NB4 (cell line): Measurements from ENCODE around the gene SCART1.
"Not testable (repeated sequence)": the region's sequence is repeated elsewhere in the genome, so short reads cannot be mapped to it uniquely, and the experiment has no call there.

Experiments used
- DNase-seq: peaks from one replicate; pipeline ENCODE4 v3.0.0; 2010; ENCODE audit warnings: low read depth
- H3K4me3 ChIP-seq: one replicate; pipeline ENCODE4 v1.5.1; 2011; ENCODE audit warnings: mild to moderate bottlenecking, low read depth, low read length, moderate library complexity
- MYC ChIP-seq: IDR thresholded peaks from 2 replicates; pipeline ENCODE4 v1.6.1; 2011; ENCODE audit warnings: low read depth, low read length
- POLR2A ChIP-seq: IDR thresholded peaks from 2 replicates; pipeline ENCODE4 v1.6.1; 2011; ENCODE audit warnings: mild to moderate bottlenecking; ENCODE audit not compliant: insufficient read length; ENCODE audit errors: extremely low read depth
- TF ChIP-seq, protein P1 (sequence below): IDR thresholded peaks from 2 replicates; pipeline ENCODE4 v1.6.1; 2011; ENCODE audit warnings: low read depth, low read length
- TF ChIP-seq, protein P2 (sequence below): IDR thresholded peaks from one replicate; pipeline ENCODE4 v1.5.1; 2012; ENCODE audit warnings: low read depth, low read length

Gene SCART1

DNA sequence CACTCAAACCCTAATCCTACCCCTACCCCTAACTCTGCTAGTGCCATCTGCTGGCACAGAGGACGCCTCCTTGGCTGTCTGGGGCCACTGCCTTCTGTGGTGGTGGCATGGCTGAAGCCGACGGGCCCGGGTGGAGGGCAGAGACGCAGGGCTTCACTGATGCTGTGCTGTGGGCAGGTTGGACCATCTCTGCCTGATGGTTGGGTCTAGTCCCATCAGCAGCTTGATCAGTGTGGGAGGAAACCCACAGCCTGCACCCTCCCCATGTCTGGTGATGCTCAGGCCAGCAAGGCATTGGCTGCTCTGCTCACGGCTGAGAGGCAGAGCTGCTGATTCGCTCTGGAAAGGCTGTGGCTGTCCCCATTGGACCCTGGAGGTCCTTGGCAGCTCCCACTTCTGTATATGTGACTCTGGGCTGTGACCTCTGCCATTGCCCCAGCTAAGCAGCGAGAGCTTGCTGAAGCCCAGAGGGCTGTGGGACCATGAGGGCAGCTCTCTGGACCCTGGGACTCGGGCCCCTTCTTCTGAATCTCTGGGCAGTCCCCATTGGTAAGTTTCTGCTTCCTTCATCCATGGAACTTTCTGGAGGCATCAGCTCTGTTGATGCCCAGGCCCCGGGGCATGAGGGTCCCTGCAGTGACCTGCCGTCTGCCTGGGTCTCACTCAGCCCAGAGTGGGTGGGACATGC lies at the start of gene SCART1:
SCART1 (plus strand) TSS at position 430 of the 688 bp plus-strand sequence; CDS start at position 483, 53 bp downstream.
- peak; percentile 78 for DNase-seq
- TF ChIP-seq, protein P1, sequence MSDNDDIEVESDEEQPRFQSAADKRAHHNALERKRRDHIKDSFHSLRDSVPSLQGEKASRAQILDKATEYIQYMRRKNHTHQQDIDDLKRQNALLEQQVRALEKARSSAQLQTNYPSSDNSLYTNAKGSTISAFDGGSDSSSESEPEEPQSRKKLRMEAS: 0 out of 2 replicates have a peak, but pooled peaks have one; percentile 4
- TF ChIP-seq MYC (no peak), POLR2A (peak; percentile 42)
- TF ChIP-seq, protein P2, sequence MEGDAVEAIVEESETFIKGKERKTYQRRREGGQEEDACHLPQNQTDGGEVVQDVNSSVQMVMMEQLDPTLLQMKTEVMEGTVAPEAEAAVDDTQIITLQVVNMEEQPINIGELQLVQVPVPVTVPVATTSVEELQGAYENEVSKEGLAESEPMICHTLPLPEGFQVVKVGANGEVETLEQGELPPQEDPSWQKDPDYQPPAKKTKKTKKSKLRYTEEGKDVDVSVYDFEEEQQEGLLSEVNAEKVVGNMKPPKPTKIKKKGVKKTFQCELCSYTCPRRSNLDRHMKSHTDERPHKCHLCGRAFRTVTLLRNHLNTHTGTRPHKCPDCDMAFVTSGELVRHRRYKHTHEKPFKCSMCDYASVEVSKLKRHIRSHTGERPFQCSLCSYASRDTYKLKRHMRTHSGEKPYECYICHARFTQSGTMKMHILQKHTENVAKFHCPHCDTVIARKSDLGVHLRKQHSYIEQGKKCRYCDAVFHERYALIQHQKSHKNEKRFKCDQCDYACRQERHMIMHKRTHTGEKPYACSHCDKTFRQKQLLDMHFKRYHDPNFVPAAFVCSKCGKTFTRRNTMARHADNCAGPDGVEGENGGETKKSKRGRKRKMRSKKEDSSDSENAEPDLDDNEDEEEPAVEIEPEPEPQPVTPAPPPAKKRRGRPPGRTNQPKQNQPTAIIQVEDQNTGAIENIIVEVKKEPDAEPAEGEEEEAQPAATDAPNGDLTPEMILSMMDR: peak; percentile 45
- H3K4me3 ChIP-seq: peak within 1 kb of the TSS; percentile 6

DNA sequence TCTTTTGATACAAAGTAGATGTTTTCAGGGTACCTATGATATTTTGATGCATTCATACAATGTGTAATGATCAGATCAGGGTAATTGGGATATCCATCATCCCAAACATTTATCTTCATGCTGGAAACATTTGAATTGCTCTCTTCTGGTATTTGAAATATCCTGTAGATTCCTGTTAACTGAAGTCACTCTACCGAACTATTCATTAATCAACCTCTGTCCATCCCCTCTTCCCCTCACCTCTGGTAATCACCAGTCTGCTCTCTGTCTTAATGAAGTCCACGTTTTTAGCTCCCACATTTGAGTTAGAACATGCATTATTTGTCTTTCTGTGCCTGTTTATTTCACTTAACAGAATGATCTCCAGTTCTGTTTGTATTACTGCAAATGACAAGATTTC lies 48.5 kb upstream of the SCART1 start:
- TF ChIP-seq, protein P2: no peak
- no peak for TF ChIP-seq POLR2A
- DNase-seq: no peak
- no peak overlapping the region for H3K4me3 ChIP-seq

DNA sequence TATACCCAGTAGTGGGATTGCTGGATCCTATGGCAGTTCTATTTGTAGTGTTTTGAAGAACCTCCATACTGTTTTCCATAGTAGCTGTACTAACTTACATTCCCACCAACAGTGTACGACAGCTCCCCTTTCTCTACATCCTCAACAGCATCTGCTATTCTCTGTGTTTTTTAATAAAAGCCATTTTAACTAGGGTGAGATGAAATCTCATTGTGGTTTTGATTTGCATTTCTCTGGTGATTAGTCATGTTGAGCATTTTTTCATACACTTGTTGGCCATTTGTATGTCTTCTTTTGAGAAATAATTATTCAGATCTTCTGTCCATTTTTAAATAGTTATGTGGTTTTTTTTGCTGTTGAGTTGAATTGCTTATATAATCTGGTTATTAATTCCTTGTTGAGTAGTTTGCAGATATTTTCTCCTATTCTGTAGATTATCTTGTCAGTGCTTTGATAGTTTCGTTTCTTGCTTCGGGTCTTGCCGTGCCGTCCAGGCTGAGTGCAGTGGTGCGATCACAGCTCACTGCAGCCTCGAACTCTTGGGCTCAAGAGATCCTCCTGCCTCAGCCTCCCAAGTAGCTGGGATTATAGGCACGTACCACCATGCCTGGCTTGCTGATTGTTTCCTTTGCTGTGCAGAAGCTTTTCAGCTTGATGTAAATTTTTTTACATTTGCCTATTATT lies 47.8 kb upstream of the SCART1 start:
- TF ChIP-seq, protein P2: no peak
- TF ChIP-seq POLR2A (no peak), MYC (no peak)
- TF ChIP-seq, protein P1: no peak
- H3K4me3 ChIP-seq: no peak overlapping the region
- DNase-seq: no peak

DNA sequence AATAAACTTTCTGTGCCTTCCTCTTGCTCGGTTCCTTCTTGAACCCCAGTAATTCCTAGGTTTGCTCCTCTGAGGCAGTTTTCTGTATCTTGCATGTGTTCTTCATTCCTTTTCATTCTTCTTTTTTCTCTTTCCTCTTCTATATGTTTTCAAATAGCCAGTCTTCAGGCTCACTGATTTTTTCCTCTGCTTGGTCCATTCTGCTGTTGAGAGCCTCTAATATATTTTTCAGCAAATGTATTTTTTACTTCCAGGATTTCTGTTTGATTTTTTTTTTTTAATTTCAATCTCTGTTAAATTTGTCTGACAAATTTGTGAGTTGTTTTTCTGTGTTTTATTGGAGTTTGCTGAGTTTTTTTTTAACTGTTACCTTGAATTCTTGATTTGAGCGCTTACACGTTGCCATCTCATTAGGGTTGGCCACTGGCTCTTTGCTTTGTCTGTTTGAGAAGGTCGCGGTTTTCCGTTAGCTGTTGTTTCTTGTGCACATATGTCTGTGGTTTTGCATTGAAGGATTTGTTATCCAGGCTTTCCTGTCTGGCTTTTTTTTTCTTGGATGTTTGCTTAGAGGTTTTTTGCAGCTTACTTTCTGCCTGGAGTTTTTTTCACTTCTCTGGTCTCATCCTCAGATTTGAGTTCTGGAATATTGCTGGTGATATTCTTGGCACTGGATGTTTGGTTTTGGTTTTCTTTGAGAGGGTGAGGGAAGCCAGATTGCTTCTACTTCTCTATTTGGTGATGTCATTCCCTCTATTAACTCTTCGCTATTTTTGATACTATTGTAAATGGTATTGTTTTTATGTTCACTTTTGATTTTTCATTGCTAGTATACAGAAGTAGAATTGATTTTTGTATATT lies 42.0 kb upstream of the SCART1 start:
- TF ChIP-seq POLR2A (no peak), MYC (no peak)
- TF ChIP-seq, protein P1: no peak
- TF ChIP-seq, protein P2: no peak
- H3K4me3 ChIP-seq: no peak overlapping the region
- DNase-seq: no peak

DNA sequence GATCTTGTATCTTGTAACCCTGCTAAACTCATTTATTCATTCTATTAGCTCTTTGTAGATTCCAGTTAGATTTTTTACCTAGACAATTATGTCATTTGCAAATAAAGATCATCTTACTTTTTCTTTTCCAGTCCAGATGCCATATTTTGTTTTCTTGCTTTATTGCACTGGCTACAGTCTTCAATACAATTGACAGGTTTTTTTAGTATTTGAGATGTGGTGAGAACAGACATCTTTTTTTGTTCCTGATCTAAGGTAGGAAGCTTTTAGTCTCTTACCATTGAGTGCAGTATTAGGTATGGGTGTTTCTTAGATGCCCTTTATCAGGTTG lies 41.4 kb upstream of the SCART1 start:
- no peak for DNase-seq
- TF ChIP-seq, protein P2: no peak
- TF ChIP-seq MYC (no peak), POLR2A (no peak)
- TF ChIP-seq, protein P1: no peak
- no peak overlapping the region for H3K4me3 ChIP-seq

DNA sequence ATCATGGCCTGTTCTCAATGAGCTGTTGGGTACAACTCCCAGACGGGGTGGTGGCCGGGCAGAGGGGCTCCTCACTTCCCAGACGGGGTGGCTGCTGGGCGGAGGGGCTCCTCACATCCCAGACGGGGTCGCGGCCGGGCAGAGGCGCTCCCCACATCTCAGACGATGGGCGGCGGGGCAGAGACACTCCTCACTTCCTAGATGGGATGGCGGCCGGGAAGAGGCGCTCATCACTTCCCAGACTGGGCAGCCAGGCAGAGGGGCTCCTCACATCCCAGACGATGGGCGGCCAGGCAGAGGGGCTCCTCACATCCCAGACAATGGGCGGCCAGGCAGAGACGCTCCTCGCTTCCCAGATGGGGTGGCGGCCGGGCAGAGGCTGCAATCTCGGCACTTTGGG lies 39.3 kb upstream of the SCART1 start:
- DNase-seq, H3K4me3 ChIP-seq: not testable (repeated sequence)
